Immature natural killer cell (primary cell): ENCODE results near the gene TEAD1. TPM values are rescaled to one million over a fixed set of nuclear protein-coding genes. Genes with fewer than 3 reads are reported as not detected.

Experiments used
- DNase-seq, 3 donors: peaks; one replicate each; pipeline ENCODE4 v3.0.0; 2022; ENCODE audit warnings: mixed read lengths in 1 of 3
- H3K27ac Mint-ChIP-seq, 6 donors: one replicate each; pipeline ENCODE4 v1.8.0; 2020; ENCODE audit warnings: mixed read lengths in 6 of 6, mild to moderate bottlenecking in 5 of 6, inconsistent platforms in 4 of 6, moderate library complexity in 3 of 6
- H3K27me3 Mint-ChIP-seq, 3 donors: one replicate each; pipeline ENCODE4 v1.8.0; 2020 to 2021; ENCODE audit warnings: low read depth in 3 of 3, mild to moderate bottlenecking in 3 of 3, mixed read lengths in 3 of 3, moderate library complexity in 3 of 3, inconsistent platforms in 1 of 3
- H3K36me3 Mint-ChIP-seq, 3 donors: one replicate each; pipeline ENCODE4 v1.8.0; 2020; ENCODE audit warnings: mixed read lengths in 3 of 3, inconsistent platforms in 2 of 3, mild to moderate bottlenecking in 2 of 3
- H3K4me1 Mint-ChIP-seq, 2 donors: one replicate each; pipeline ENCODE4 v1.8.0; 2020; ENCODE audit warnings: inconsistent platforms in 2 of 2, mild to moderate bottlenecking in 2 of 2, mixed read lengths in 2 of 2, moderate library complexity in 1 of 2
- H3K4me3 Mint-ChIP-seq, 5 donors: one replicate each; pipeline ENCODE4 v1.8.0; 2020; ENCODE audit warnings: mild to moderate bottlenecking in 5 of 5, mixed read lengths in 5 of 5, inconsistent platforms in 3 of 5, moderate library complexity in 3 of 5
- H3K9me3 Mint-ChIP-seq, 6 donors: one replicate each; pipeline ENCODE4 v1.8.0; 2020; ENCODE audit warnings: mild to moderate bottlenecking in 6 of 6, mixed read lengths in 6 of 6, inconsistent platforms in 4 of 6, moderate library complexity in 3 of 6
- polyA plus RNA-seq, 3 donors: library from polyadenylated mRNA; unstranded; fragments of 300-500 nt; fragmentation: Illumina TruSeq; gene quantifications; one replicate each; pipeline ENCODE4 v1.2.3, GENCODE V29; 2021

TEAD1 gene
- polyA plus RNA-seq, 3 donors from 2014 or later, result not detected

DNA sequence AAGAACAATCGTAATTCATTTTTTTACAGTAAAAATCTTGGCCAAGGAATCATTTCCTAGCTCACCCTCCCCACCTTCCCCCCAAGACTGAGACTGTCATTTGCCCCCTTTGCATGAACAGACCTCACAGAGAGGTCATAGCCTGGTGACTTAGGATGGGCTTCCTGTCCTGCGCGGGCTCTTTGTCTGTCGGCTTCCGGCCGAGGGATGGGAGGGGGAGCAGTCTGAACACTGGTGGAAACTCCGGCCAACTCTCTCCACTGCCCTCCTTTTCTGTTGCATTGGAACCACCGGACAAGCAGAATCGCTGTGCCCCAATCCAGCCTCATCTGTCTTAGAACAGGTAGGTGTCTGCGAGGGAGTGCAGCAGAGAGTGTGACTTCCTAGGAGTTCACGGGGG, 41.7 kb downstream of the TEAD1 start:
- Mint-ChIP-seq H3K4me1 (peaks cover 5 to 20% of the 10 kb centered on the region in 2 donors), H3K9me3 (peaks cover 0 to 11% (median 0%) of the 10 kb centered on the region in 6 donors), H3K27ac (no peak overlapping the region), H3K27me3 (peaks cover 3 to 21% (median 21%) of the 10 kb centered on the region in 3 donors), H3K4me3 (no peak overlapping the region), H3K36me3 (no peaks in the 10 kb centered on the region)
- DNase-seq, result no peak

DNA sequence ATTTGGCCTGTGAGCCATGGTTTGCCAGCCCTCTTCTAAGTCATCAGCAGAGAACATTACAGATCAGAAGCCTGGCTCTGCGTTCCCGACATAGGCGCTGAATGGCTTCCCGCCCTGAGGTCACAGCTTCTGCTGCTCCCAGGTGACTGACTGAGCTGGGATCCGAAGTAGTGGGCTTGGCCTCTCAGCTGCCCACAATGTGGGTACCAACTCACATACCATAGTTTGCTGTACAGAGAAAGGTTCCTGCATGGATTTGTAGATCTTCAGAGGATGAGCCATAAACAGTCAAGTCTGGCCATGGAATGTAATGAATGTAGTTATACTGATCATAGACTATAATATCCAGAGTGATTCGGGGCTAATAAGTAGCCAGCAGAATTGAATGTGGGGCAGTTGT, 42.6 kb downstream of the TEAD1 start:
- Mint-ChIP-seq H3K27me3 (peaks cover 6 to 21% (median 19%) of the 10 kb centered on the region in 3 donors), H3K27ac (no peak overlapping the region), H3K4me1 (peaks cover 5 to 20% of the 10 kb centered on the region in 2 donors), H3K4me3 (no peak overlapping the region), H3K9me3 (peaks cover 0 to 15% (median 0%) of the 10 kb centered on the region in 6 donors), H3K36me3 (no peaks in the 10 kb centered on the region)
- DNase-seq, result no peak

DNA sequence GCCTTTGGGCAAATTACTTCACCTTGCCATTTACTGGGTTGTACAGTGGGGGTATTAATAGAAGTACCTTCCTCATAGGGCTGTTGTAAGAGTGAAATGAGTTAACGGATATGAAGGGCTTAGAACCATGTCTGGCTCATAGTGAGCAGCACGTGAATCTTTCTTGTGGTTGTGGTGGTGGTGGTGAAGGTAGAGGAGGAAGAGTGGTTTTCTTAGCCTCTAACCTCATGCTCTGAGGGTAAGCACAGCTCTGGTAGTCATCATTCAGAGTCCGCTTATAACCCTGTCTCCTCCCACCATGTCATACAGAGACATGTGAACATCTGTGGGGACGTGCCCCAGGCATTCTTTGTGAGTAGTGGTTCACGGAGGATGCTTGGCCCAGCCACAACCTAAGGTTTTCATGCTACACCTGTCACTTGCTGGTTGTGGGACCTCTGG, 43.6 kb downstream of the TEAD1 start:
- Mint-ChIP-seq H3K36me3 (no peaks in the 10 kb centered on the region), H3K27ac (no peak overlapping the region), H3K4me3 (peak overlapping the region in 1 of 5 donors; percentile 13), H3K9me3 (peaks cover 0 to 15% (median 0%) of the 10 kb centered on the region in 6 donors), H3K27me3 (peaks cover 6 to 23% (median 19%) of the 10 kb centered on the region in 3 donors), H3K4me1 (peaks cover 5 to 20% of the 10 kb centered on the region in 2 donors)
- peak; percentile 33 to 47 (median 36) for DNase-seq

GRCh38 chr11:12719221-12719620, 45.0 kb downstream of the TEAD1 start:
- Mint-ChIP-seq H3K36me3 (no peaks in the 10 kb centered on the region), H3K4me1 (peaks cover 5 to 20% of the 10 kb centered on the region in 2 donors), H3K27ac (no peak overlapping the region), H3K27me3 (peaks cover 6 to 26% (median 15%) of the 10 kb centered on the region in 3 donors), H3K4me3 (no peak overlapping the region), H3K9me3 (peaks cover 0 to 15% (median 0%) of the 10 kb centered on the region in 6 donors)
- DNase-seq, result no peak

GRCh38 chr11:12721816-12722604, 47.8 kb downstream of the TEAD1 start:
- Mint-ChIP-seq H3K9me3 (peaks cover 0 to 13% (median 0%) of the 10 kb centered on the region in 6 donors), H3K4me1 (peaks cover 5 to 29% of the 10 kb centered on the region in 2 donors), H3K27me3 (peaks cover 6 to 23% (median 9%) of the 10 kb centered on the region in 3 donors), H3K36me3 (no peaks in the 10 kb centered on the region), H3K4me3 (no peak overlapping the region), H3K27ac (no peak overlapping the region)
- no peak for DNase-seq

- Mint-ChIP-seq H3K9me3 (peaks cover 0 to 6% (median 0%) of the 10 kb centered on the region in 6 donors), H3K36me3 (no peaks in the 10 kb centered on the region), H3K27ac (no peak overlapping the region), H3K4me3 (no peak overlapping the region), H3K27me3 (peaks cover 6 to 24% (median 12%) of the 10 kb centered on the region in 3 donors), H3K4me1 (peaks cover 0 to 14% of the 10 kb centered on the region in 2 donors)
- DNase-seq, result no peak
These were observed 49.4 kb downstream of the TEAD1 start for GRCh38 chr11:12723421-12724300.

DNA sequence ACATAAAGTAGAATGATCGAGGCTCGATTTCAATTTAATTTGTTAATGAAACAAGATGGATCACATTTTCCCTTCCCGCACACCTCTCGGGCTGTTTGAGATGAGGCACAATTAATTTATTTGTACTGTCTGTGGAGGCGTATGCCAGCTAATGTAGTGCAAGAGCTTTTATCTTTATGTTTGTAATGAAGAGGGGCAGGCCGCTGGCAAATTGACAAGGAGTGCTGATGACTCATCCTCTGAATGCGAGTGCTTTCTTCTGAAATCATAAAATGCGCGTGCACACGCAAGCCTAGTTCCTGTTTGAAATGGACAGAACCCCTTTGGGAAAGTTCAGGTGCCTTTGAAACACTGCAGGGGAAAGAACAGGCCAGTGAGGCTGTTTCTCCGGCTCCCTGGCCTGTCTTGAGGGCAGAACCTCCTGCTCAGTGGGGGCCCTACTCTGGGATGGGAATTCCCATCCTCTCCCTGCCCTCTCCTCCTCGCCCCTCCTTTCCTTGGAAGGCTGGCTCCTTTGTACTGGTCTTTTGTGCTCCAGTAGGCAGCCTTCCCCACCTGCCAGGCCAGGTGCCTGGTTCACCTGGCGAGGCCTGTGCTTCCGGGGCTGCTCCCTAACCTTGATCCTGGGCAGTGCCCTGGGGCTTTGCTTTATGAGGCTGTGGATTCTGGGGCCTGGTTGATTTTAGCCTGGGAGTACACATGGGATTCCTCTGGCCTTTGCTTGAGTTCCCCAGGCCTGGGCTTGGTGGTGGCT, 50.3 kb downstream of the TEAD1 start:
- H3K4me3 Mint-ChIP-seq, result no peak overlapping the region
- H3K27me3 Mint-ChIP-seq, result peaks cover 6 to 24% (median 12%) of the 10 kb centered on the region in 3 donors
- H3K27ac Mint-ChIP-seq, result no peak overlapping the region
- no peak for DNase-seq
- H3K36me3 Mint-ChIP-seq, result no peaks in the 10 kb centered on the region
- peaks cover 0 to 5% (median 0%) of the 10 kb centered on the region in 6 donors for H3K9me3 Mint-ChIP-seq
- peaks cover 0 to 9% of the 10 kb centered on the region in 2 donors for H3K4me1 Mint-ChIP-seq

GRCh38 chr11:12725055-12725862, 51.0 kb downstream of the TEAD1 start:
- Mint-ChIP-seq H3K4me3 (no peak overlapping the region), H3K36me3 (no peaks in the 10 kb centered on the region), H3K4me1 (peaks cover 0 to 9% of the 10 kb centered on the region in 2 donors), H3K9me3 (peaks cover 0 to 5% (median 0%) of the 10 kb centered on the region in 6 donors), H3K27ac (no peak overlapping the region), H3K27me3 (peaks cover 3 to 17% (median 8%) of the 10 kb centered on the region in 3 donors)
- DNase-seq, result no peak

GRCh38 chr11:12725863-12726682, 51.9 kb downstream of the TEAD1 start:
- Mint-ChIP-seq H3K27ac (peak overlapping the region in 1 of 6 donors; percentile 14), H3K4me3 (no peak overlapping the region), H3K36me3 (no peaks in the 10 kb centered on the region), H3K27me3 (peaks cover 2 to 12% (median 6%) of the 10 kb centered on the region in 3 donors), H3K9me3 (peaks cover 0 to 3% (median 0%) of the 10 kb centered on the region in 6 donors), H3K4me1 (peaks cover 0 to 9% of the 10 kb centered on the region in 2 donors)
- DNase-seq, result no peak

GRCh38 chr11:12727563-12728211, 53.5 kb downstream of the TEAD1 start:
- no peak for DNase-seq
- no peak overlapping the region for H3K4me3 Mint-ChIP-seq
- peaks cover 0 to 3% (median 0%) of the 10 kb centered on the region in 6 donors for H3K9me3 Mint-ChIP-seq
- no peak overlapping the region for H3K27ac Mint-ChIP-seq
- H3K36me3 Mint-ChIP-seq, result no peaks in the 10 kb centered on the region
- peaks cover 0 to 8% (median 6%) of the 10 kb centered on the region in 3 donors for H3K27me3 Mint-ChIP-seq
- H3K4me1 Mint-ChIP-seq, result peaks cover 0 to 9% of the 10 kb centered on the region in 2 donors

DNA sequence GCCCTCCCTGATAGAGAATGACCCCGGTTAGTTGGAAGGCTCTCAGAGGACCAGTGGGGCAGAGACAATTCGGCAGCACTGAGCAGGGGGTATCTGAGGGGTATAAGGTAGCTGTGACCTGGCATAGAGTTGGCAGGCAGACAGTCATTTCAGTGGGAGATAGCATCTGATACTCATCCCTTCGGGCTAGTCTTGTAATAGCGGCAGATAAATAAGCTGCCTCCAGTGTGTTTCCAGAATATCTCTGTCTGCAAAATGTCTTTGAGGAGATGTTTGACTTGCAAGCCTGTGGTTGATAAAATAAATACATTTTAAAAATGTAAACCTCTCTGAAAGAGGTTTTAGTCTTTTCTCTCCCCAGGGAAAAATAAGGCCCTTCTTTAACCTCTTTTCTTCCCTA, 54.2 kb downstream of the TEAD1 start:
- no peak for DNase-seq
- peaks cover 0 to 3% (median 0%) of the 10 kb centered on the region in 6 donors for H3K9me3 Mint-ChIP-seq
- H3K27me3 Mint-ChIP-seq, result peaks cover 0 to 8% (median 6%) of the 10 kb centered on the region in 3 donors
- H3K27ac Mint-ChIP-seq, result no peak overlapping the region
- H3K36me3 Mint-ChIP-seq, result no peaks in the 10 kb centered on the region
- H3K4me3 Mint-ChIP-seq, result no peak overlapping the region
- H3K4me1 Mint-ChIP-seq, result peaks cover 0 to 9% of the 10 kb centered on the region in 2 donors
